Ascending aorta (tissue), 2 donors: ENCODE measurements around the gene NSL1. TPM values are rescaled to one million over a fixed set of nuclear protein-coding genes. Genes with fewer than 3 reads are reported as not detected.

Source experiments
- DNase-seq, 2 donors: peaks; one replicate each; pipeline ENCODE4 v3.0.0-alpha.2; 2019; ENCODE audit warnings: low spot score in 2 of 2
- H3K27ac ChIP-seq, 2 donors: fragments of 200-600 bp; sonication (generic); one replicate each; pipeline ENCODE4 v1.5.1; 2016 to 2017; ENCODE audit warnings: mild to moderate bottlenecking in 1 of 2
- H3K27me3 ChIP-seq: fragments of 200-600 bp; sonication (generic); one replicate; pipeline ENCODE4 v1.5.1; 2017
- H3K36me3 ChIP-seq, 2 donors: fragments of 200-600 bp; sonication (generic); one replicate each; pipeline ENCODE4 v1.5.1; 2016
- H3K4me1 ChIP-seq, 2 donors: fragments of 200-600 bp; sonication (generic); one replicate each; pipeline ENCODE4 v1.5.1; 2016 to 2017; ENCODE audit warnings: mild to moderate bottlenecking in 1 of 2
- H3K4me3 ChIP-seq, 2 donors: fragments of 200-600 bp; sonication (generic); one replicate each; pipeline ENCODE4 v1.5.1; 2016 to 2017; ENCODE audit warnings: mild to moderate bottlenecking in 1 of 2
- H3K9me3 ChIP-seq, 2 donors: fragments of 200-600 bp; sonication (generic); one replicate each; pipeline ENCODE4 v1.5.1; 2016
- intact Hi-C: fragments of 100-400 bp; cut with DNase I; formaldehyde crosslinking; loops from one replicate; pipeline ENCODE4 v1.15.1; 2023
- total RNA-seq: library from RNA; depleted of rRNA; stranded (reverse); fragments of >200 nt; gene quantifications from one replicate; pipeline ENCODE4 v1.1.0, GENCODE V29; 2016
- TF ChIP-seq, protein P1 (sequence below), 3 experiments: fragments of 200-600 bp in 2 of 3; fragments of 450-650 bp in 1 of 3; sonication (generic) in 2 of 3; IDR thresholded peaks; one replicate each; pipeline ENCODE4 v1.5.1; 2016 to 2019; ENCODE audit warnings: antibody characterized with exemption in 3 of 3, mild to moderate bottlenecking in 1 of 3, moderate library complexity in 1 of 3

Gene NSL1
- total RNA-seq, 1 donor from 2014 or later = 69.1 TPM

DNA sequence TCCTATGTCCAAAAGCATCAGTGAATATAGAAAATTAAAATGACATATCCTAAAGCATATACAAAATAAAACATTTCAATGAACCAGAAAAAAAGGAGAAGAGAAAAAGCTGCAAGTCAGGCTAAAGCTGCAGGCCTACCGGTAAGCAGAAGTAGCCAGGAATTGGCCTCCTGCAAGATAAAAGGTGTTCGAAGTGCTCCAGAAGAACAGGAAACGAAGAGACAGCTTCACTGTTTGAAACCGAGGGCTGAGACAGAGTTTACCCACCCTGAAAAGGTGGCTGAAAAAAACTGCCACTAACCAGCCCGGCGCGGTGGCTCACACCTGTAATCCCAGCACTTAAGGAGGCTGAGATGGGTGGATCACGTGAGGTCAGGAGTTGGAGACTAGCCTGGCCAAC, 37.4 kb downstream of the NSL1 start:
- no peak for DNase-seq
- Histone ChIP-seq H3K4me1 (peaks cover 2 to 5% of the 10 kb centered on the region in 2 donors), H3K4me3 (no peak overlapping the region), H3K27me3 (no peaks in the 10 kb centered on the region), H3K9me3 (no peaks in the 10 kb centered on the region), H3K27ac (no peak overlapping the region), H3K36me3 (no peaks in the 10 kb centered on the region)
- intact Hi-C loops = no loop called here
- TF ChIP-seq, protein P1, sequence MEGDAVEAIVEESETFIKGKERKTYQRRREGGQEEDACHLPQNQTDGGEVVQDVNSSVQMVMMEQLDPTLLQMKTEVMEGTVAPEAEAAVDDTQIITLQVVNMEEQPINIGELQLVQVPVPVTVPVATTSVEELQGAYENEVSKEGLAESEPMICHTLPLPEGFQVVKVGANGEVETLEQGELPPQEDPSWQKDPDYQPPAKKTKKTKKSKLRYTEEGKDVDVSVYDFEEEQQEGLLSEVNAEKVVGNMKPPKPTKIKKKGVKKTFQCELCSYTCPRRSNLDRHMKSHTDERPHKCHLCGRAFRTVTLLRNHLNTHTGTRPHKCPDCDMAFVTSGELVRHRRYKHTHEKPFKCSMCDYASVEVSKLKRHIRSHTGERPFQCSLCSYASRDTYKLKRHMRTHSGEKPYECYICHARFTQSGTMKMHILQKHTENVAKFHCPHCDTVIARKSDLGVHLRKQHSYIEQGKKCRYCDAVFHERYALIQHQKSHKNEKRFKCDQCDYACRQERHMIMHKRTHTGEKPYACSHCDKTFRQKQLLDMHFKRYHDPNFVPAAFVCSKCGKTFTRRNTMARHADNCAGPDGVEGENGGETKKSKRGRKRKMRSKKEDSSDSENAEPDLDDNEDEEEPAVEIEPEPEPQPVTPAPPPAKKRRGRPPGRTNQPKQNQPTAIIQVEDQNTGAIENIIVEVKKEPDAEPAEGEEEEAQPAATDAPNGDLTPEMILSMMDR (IDR thresholded peaks at IDR 0.05) = no peak

DNA sequence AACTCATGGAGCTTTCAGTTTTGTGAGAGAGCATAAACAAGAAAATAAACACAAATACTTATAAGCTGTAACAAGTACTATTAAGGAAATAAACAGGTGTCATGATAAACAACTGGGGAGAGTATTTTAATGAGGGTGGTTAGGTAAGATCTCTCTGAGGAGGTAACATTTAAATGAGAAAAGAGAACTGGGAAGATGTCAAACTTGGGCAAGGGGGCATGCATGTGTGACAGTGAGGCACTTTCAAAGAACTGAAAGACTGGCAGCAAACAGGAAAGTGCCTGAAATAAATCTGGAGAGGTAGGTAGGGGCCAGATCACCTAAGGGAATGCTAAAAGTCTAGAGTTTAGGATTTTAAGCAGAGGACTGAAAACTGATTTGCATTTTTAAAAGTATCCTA, 37.8 kb downstream of the NSL1 start:
- H3K27me3 ChIP-seq = no peaks in the 10 kb centered on the region
- TF ChIP-seq, protein P1 (IDR thresholded peaks at IDR 0.05) = no peak
- H3K4me3 ChIP-seq = no peak overlapping the region
- peaks cover 2 to 5% of the 10 kb centered on the region in 2 donors for H3K4me1 ChIP-seq
- no peaks in the 10 kb centered on the region for H3K36me3 ChIP-seq
- intact Hi-C loops = no loop called here
- no peak overlapping the region for H3K27ac ChIP-seq
- DNase-seq = no peak
- no peaks in the 10 kb centered on the region for H3K9me3 ChIP-seq

GRCh38 chr1:212752934-212753497, 38.6 kb downstream of the NSL1 start:
- TF ChIP-seq, protein P1 (IDR thresholded peaks at IDR 0.05) = no peak
- H3K4me3 ChIP-seq = peak overlapping the region; percentile 14 to 22
- intact Hi-C loops = no loop called here

DNA sequence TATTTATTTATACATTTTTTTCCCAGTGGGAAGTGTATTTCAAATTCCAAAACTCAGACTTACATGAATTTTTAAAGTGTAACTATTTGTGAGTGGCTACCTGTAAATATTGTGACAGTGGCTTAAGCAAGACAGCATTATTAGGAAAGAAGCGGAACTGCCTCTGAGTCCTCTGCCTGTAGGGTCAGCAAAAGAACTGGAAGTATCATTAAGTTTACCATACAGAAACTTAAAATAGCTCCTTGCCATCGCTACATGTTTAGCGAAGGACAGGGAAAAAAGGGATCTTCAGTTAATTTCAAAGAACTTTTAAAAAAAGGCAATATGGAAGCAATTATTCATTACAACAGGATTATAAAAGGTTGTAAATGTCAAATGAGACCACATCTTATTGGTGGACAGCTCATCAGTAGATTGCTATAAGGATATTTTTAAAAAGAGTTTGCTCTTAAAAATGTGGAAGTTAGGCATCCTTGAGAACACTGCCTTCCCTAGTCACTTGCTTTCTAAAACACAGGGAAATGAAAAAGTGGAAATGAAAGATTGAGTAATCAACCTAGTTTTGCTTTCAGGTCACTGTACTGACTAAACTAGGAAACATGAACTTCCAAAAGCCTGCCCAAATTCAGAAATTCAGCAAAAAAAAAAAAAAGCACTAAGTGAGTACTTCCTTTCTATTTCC, 39.2 kb downstream of the NSL1 start:
- Histone ChIP-seq H3K36me3 (no peaks in the 10 kb centered on the region), H3K4me1 (peaks cover 2 to 5% of the 10 kb centered on the region in 2 donors), H3K9me3 (no peaks in the 10 kb centered on the region), H3K27ac (peak overlapping the region in 1 of 2 donors; percentile 19), H3K27me3 (no peaks in the 10 kb centered on the region), H3K4me3 (peak overlapping the region; percentile 14 to 22)
- DNase-seq = no peak
- intact Hi-C loops = no loop called here
- TF ChIP-seq, protein P1 (IDR thresholded peaks at IDR 0.05) = no peak

More at GRCh38 chr1:212752934-212753497, 38.6 kb downstream of the NSL1 start:
- H3K9me3 ChIP-seq = no peaks in the 10 kb centered on the region
- H3K4me1 ChIP-seq = peaks cover 2 to 5% of the 10 kb centered on the region in 2 donors
- H3K27ac ChIP-seq = peak overlapping the region in 1 of 2 donors; percentile 19
- DNase-seq = no peak
- H3K27me3 ChIP-seq = no peaks in the 10 kb centered on the region
- H3K36me3 ChIP-seq = no peaks in the 10 kb centered on the region

DNA sequence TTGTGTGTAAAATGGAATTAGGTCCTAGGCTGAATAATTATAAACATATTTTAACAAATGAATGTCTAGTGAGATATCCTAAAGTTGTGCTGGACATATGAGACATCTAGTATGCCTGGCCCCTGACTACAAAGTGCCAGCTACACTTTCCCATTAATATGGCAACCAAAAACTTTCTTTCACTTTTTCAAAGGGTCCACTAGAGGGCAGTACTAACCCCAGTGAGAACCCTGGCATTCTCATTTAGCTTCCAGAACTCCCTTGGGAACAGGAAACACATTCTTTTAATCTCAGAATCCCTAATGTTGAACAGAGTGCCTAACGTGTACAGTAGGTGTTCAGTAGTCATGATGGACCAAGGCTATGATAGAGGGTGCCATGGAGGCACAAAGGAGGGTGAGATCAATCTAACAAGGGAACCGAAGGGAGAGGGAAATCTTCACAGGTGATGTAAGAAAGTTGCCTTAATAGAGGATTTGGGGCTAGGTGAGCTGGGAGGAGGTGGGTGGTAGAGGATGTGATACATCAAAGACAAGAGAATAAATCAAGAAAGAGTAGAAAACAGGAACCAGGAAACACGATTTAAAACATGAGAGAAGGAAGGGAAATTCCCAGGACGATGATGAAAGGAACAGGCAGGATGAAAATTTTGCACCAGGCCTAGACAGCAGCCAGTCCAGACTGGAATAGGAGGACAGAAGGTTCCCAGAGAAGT, 41.6 kb downstream of the NSL1 start:
- H3K27me3 ChIP-seq = no peaks in the 10 kb centered on the region
- no peak for DNase-seq
- H3K4me1 ChIP-seq = peaks cover 2 to 5% of the 10 kb centered on the region in 2 donors
- H3K9me3 ChIP-seq = no peaks in the 10 kb centered on the region
- intact Hi-C loops = no loop called here
- TF ChIP-seq, protein P1 (IDR thresholded peaks at IDR 0.05) = peak; percentile 27 to 63 (median 61)
- no peak overlapping the region for H3K27ac ChIP-seq
- H3K36me3 ChIP-seq = no peaks in the 10 kb centered on the region
- no peak overlapping the region for H3K4me3 ChIP-seq
